CD4-positive, alpha-beta memory T cell (primary cell): ENCODE data around the gene MRPS18A. TPM values are rescaled to one million over a fixed set of nuclear protein-coding genes. Genes with fewer than 3 reads are reported as not detected.
A peak's percentile ranks its signal among the peaks of the same experiment; 100 is the strongest.

Experiments
- CTCF ChIA-PET: fragments of 350-600 bp; sonication (Branson Sonifier 250); formaldehyde crosslinking; loops from one replicate; lab custom pipeline; 2021; ENCODE audit warnings: inconsistent platforms; ENCODE audit not compliant: partially characterized antibody; lab: Charles Lee
- POLR2A ChIA-PET: fragments of 350-600 bp; sonication (Branson Sonifier 250); formaldehyde crosslinking; loops from one replicate; lab custom pipeline; 2021; ENCODE audit not compliant: partially characterized antibody; lab: Charles Lee
- DNase-seq, 5 donors: peaks; one replicate each; pipeline versions ENCODE4 v3.0.0 to v3.0.0-alpha.2; 2020 to 2022; ENCODE audit warnings: mixed read lengths in 1 of 5
- H3K27ac ChIP-seq: one replicate; pipeline ENCODE4 v1.7.0; 2013; ENCODE audit warnings: low read depth, low read length
- H3K27me3 ChIP-seq: 2 replicates; pipeline ENCODE4 v1.7.0; 2013; ENCODE audit warnings: mild to moderate bottlenecking, low read length, moderate library complexity; ENCODE audit not compliant: insufficient read depth
- H3K36me3 ChIP-seq: 2 replicates; pipeline ENCODE4 v1.7.0; 2013; ENCODE audit warnings: mild to moderate bottlenecking, low read length, moderate library complexity; ENCODE audit not compliant: insufficient read depth
- H3K4me1 ChIP-seq: 2 replicates; pipeline ENCODE4 v1.7.0; 2013; ENCODE audit warnings: mild to moderate bottlenecking, low read length, moderate library complexity; ENCODE audit not compliant: insufficient read depth
- H3K4me3 ChIP-seq, 2 donors: one replicate each; pipeline ENCODE4 v1.7.0; 2013; ENCODE audit warnings: low read length in 2 of 2, mild to moderate bottlenecking in 1 of 2
- H3K9me3 ChIP-seq, 2 donors: one replicate each; pipeline ENCODE4 v1.7.0; 2013; ENCODE audit warnings: low read length in 2 of 2, control low read depth in 1 of 2; ENCODE audit not compliant: control insufficient read depth in 1 of 2
- H3K27ac Mint-ChIP-seq, 7 donors: one replicate each; pipeline ENCODE4 v1.8.0; 2020 to 2021; ENCODE audit warnings: mixed read lengths in 7 of 7, mild to moderate bottlenecking in 6 of 7, inconsistent platforms in 3 of 7, moderate library complexity in 3 of 7
- H3K27me3 Mint-ChIP-seq, 2 donors: one replicate each; pipeline ENCODE4 v1.8.0; 2020 to 2021; ENCODE audit warnings: mixed read lengths in 2 of 2
- H3K36me3 Mint-ChIP-seq, 2 donors: one replicate each; pipeline ENCODE4 v1.8.0; 2020 to 2021; ENCODE audit warnings: mixed read lengths in 2 of 2, inconsistent platforms in 1 of 2, mild to moderate bottlenecking in 1 of 2
- H3K4me1 Mint-ChIP-seq, 4 donors: one replicate each; pipeline ENCODE4 v1.8.0; 2020 to 2021; ENCODE audit warnings: mixed read lengths in 4 of 4, mild to moderate bottlenecking in 1 of 4
- H3K4me3 Mint-ChIP-seq, 8 donors: one replicate each; pipeline ENCODE4 v1.8.0; 2020 to 2021; ENCODE audit warnings: mixed read lengths in 8 of 8, mild to moderate bottlenecking in 7 of 8, moderate library complexity in 6 of 8, inconsistent platforms in 3 of 8
- H3K9me3 Mint-ChIP-seq, 8 donors: one replicate each; pipeline ENCODE4 v1.8.0; 2020 to 2021; ENCODE audit warnings: mixed read lengths in 8 of 8, mild to moderate bottlenecking in 5 of 8, inconsistent platforms in 3 of 8, moderate library complexity in 1 of 8
- intact Hi-C: fragments of 100-400 bp; cut with micrococcal nuclease; formaldehyde crosslinking; loops from one replicate; pipeline ENCODE4 v1.15.1; 2023
- polyA plus RNA-seq, 2 donors: library from polyadenylated mRNA; unstranded; fragments of 300-500 nt; fragmentation: Illumina TruSeq; gene quantifications; one replicate each; pipeline ENCODE4 v1.2.3, GENCODE V29; 2021
- total RNA-seq, 2 experiments: library from RNA; stranded (reverse); gene quantifications; one replicate each; pipeline ENCODE4 v1.2.3, GENCODE V29; 2021

The MRPS18A gene
- total and polyA plus RNA-seq, 4 experiments from 2014 or later: 31.3 to 86.1 (median 47.5) TPM

- H3K9me3 ChIP-seq: no peaks in the 10 kb centered on the region
- POLR2A ChIA-PET: no interaction called here
- no peak overlapping the region for H3K27ac Mint-ChIP-seq
- H3K4me1 ChIP-seq: peaks cover 4% of the 10 kb centered on the region
- no peaks in the 10 kb centered on the region for H3K36me3 ChIP-seq
- H3K4me3 Mint-ChIP-seq: no peak overlapping the region
- H3K27ac ChIP-seq: no peak overlapping the region
- intact Hi-C loops: no loop called here
- no peak for DNase-seq
- no peak overlapping the region for H3K4me3 ChIP-seq
- H3K9me3 Mint-ChIP-seq: no peaks in the 10 kb centered on the region
- no peaks in the 10 kb centered on the region for H3K36me3 Mint-ChIP-seq
- CTCF ChIA-PET: no interaction called here
- peaks cover 0 to 5% (median under 1%) of the 10 kb centered on the region in 4 donors for H3K4me1 Mint-ChIP-seq
- H3K27me3 Mint-ChIP-seq: peaks cover 14 to 28% of the 10 kb centered on the region in 2 donors
- no peaks in the 10 kb centered on the region for H3K27me3 ChIP-seq
These were observed 23.0 kb upstream of the MRPS18A start for GRCh38 chr6:43710576-43710975.

- H3K4me1 Mint-ChIP-seq: peaks cover 0 to 5% (median under 1%) of the 10 kb centered on the region in 4 donors
- intact Hi-C loops: no loop called here
- no peaks in the 10 kb centered on the region for H3K9me3 Mint-ChIP-seq
- Histone ChIP-seq H3K36me3 (no peaks in the 10 kb centered on the region), H3K4me1 (peaks cover 4% of the 10 kb centered on the region), H3K9me3 (no peaks in the 10 kb centered on the region), H3K27ac (no peak overlapping the region), H3K4me3 (no peak overlapping the region), H3K27me3 (no peaks in the 10 kb centered on the region)
- ChIA-PET POLR2A (no interaction called here), CTCF (interaction anchor here (1.2 kb wide), 1 partner anchor 40 kb away, joined by 3 read pairs; no protein-coding TSS in a partner anchor)
- peak overlapping the region in 1 of 7 donors; percentile 48 for H3K27ac Mint-ChIP-seq
- no peaks in the 10 kb centered on the region for H3K36me3 Mint-ChIP-seq
- H3K27me3 Mint-ChIP-seq: peaks cover 15 to 32% of the 10 kb centered on the region in 2 donors
- no peak overlapping the region for H3K4me3 Mint-ChIP-seq
- DNase-seq: no peak
These were observed 22.2 kb upstream of the MRPS18A start for GRCh38 chr6:43709654-43710303.

- H3K4me3 Mint-ChIP-seq: no peak overlapping the region
- no peak overlapping the region for H3K4me3 ChIP-seq
- H3K9me3 ChIP-seq: no peaks in the 10 kb centered on the region
- no peak for DNase-seq
- H3K27ac ChIP-seq: no peak overlapping the region
- H3K9me3 Mint-ChIP-seq: no peaks in the 10 kb centered on the region
- ChIA-PET POLR2A (no interaction called here), CTCF (interaction anchor here (1.2 kb wide), 1 partner anchor 39 kb away, joined by 3 read pairs; no protein-coding TSS in a partner anchor)
- intact Hi-C loops: no loop called here
- H3K4me1 ChIP-seq: peaks cover 4% of the 10 kb centered on the region
- H3K27me3 Mint-ChIP-seq: peaks cover 16 to 35% of the 10 kb centered on the region in 2 donors
- H3K27ac Mint-ChIP-seq: peak overlapping the region in 1 of 7 donors; percentile 43
- H3K27me3 ChIP-seq: no peaks in the 10 kb centered on the region
- H3K4me1 Mint-ChIP-seq: peaks cover 0 to 5% (median 1%) of the 10 kb centered on the region in 4 donors
- H3K36me3 ChIP-seq: no peaks in the 10 kb centered on the region
- no peaks in the 10 kb centered on the region for H3K36me3 Mint-ChIP-seq
These were observed 21.5 kb upstream of the MRPS18A start for GRCh38 chr6:43708860-43709653.

- intact Hi-C loops: no loop called here
- H3K9me3 ChIP-seq: no peaks in the 10 kb centered on the region
- peaks cover 0 to 5% (median under 1%) of the 10 kb centered on the region in 4 donors for H3K4me1 Mint-ChIP-seq
- ChIA-PET POLR2A (no interaction called here), CTCF (no interaction called here)
- H3K27ac Mint-ChIP-seq: peak overlapping the region in 1 of 7 donors; percentile 19
- no peak overlapping the region for H3K4me3 Mint-ChIP-seq
- no peak overlapping the region for H3K27ac ChIP-seq
- peaks cover 4% of the 10 kb centered on the region for H3K4me1 ChIP-seq
- DNase-seq: no peak
- H3K4me3 ChIP-seq: no peak overlapping the region
- no peaks in the 10 kb centered on the region for H3K9me3 Mint-ChIP-seq
- no peaks in the 10 kb centered on the region for H3K36me3 ChIP-seq
- no peaks in the 10 kb centered on the region for H3K27me3 ChIP-seq
- peaks cover 20 to 43% of the 10 kb centered on the region in 2 donors for H3K27me3 Mint-ChIP-seq
- no peaks in the 10 kb centered on the region for H3K36me3 Mint-ChIP-seq
These were observed 20.2 kb upstream of the MRPS18A start for GRCh38 chr6:43707767-43708166.

GRCh38 chr6:43707269-43707668 lies 19.7 kb upstream of the MRPS18A start:
- Mint-ChIP-seq H3K27me3 (peaks cover 24 to 43% of the 10 kb centered on the region in 2 donors), H3K27ac (no peak overlapping the region), H3K9me3 (no peaks in the 10 kb centered on the region), H3K4me3 (no peak overlapping the region), H3K4me1 (peaks cover 0 to 5% (median under 1%) of the 10 kb centered on the region in 4 donors), H3K36me3 (no peaks in the 10 kb centered on the region)
- DNase-seq: no peak
- Histone ChIP-seq H3K27ac (no peak overlapping the region), H3K4me1 (peaks cover 4% of the 10 kb centered on the region), H3K36me3 (no peaks in the 10 kb centered on the region), H3K4me3 (no peak overlapping the region), H3K9me3 (no peaks in the 10 kb centered on the region), H3K27me3 (no peaks in the 10 kb centered on the region)
- ChIA-PET POLR2A (no interaction called here), CTCF (no interaction called here)
- intact Hi-C loops: no loop called here

- ChIA-PET CTCF (interaction anchor here (1.3 kb wide), 1 partner anchor 67 kb away, joined by 3 read pairs; no protein-coding TSS in a partner anchor), POLR2A (no interaction called here)
- Histone ChIP-seq H3K27ac (no peak overlapping the region), H3K27me3 (no peaks in the 10 kb centered on the region), H3K36me3 (no peaks in the 10 kb centered on the region), H3K4me1 (peaks cover 4% of the 10 kb centered on the region), H3K4me3 (no peak overlapping the region), H3K9me3 (no peaks in the 10 kb centered on the region)
- no peak for DNase-seq
- H3K4me1 Mint-ChIP-seq: peaks cover 0 to 5% (median under 1%) of the 10 kb centered on the region in 4 donors
- no peak overlapping the region for H3K27ac Mint-ChIP-seq
- intact Hi-C loops: no loop called here
- H3K27me3 Mint-ChIP-seq: peaks cover 25 to 43% of the 10 kb centered on the region in 2 donors
- no peak overlapping the region for H3K4me3 Mint-ChIP-seq
- H3K36me3 Mint-ChIP-seq: no peaks in the 10 kb centered on the region
- no peaks in the 10 kb centered on the region for H3K9me3 Mint-ChIP-seq
These were observed 19.2 kb upstream of the MRPS18A start for GRCh38 chr6:43706788-43707187.

GRCh38 chr6:43705996-43706395 lies 18.4 kb upstream of the MRPS18A start:
- Histone ChIP-seq H3K4me1 (peaks cover 4% of the 10 kb centered on the region), H3K27ac (no peak overlapping the region), H3K4me3 (no peak overlapping the region), H3K27me3 (no peaks in the 10 kb centered on the region), H3K9me3 (no peaks in the 10 kb centered on the region), H3K36me3 (no peaks in the 10 kb centered on the region)
- no peak for DNase-seq
- H3K36me3 Mint-ChIP-seq: no peaks in the 10 kb centered on the region
- peaks cover 25 to 38% of the 10 kb centered on the region in 2 donors for H3K27me3 Mint-ChIP-seq
- H3K4me3 Mint-ChIP-seq: no peak overlapping the region
- H3K27ac Mint-ChIP-seq: peak overlapping the region in 1 of 7 donors; percentile 15
- POLR2A ChIA-PET: no interaction called here
- intact Hi-C loops: no loop called here
- peaks cover 0 to 5% (median under 1%) of the 10 kb centered on the region in 4 donors for H3K4me1 Mint-ChIP-seq
- CTCF ChIA-PET: interaction anchor here (1.3 kb wide), 1 partner anchor 68 kb away, joined by 3 read pairs; no protein-coding TSS in a partner anchor
- H3K9me3 Mint-ChIP-seq: no peaks in the 10 kb centered on the region
